Hepatocyte (in vitro differentiated cells): ENCODE measurements around the gene ATP6V0E1. TPM values are rescaled to one million over a fixed set of nuclear protein-coding genes. Genes with fewer than 3 reads are reported as not detected.

Experiments
- DNase-seq: peaks from one replicate; pipeline ENCODE4 v3.0.0-alpha.2; 2016; ENCODE audit warnings: low spot score
- H2AFZ ChIP-seq: fragments of 200-600 bp; sonication (generic); 2 replicates; pipeline ENCODE4 v1.6.0; 2016; ENCODE audit warnings: antibody characterized with exemption, mild to moderate bottlenecking
- H3K27ac ChIP-seq: fragments of 200-600 bp; sonication (generic); 2 replicates; pipeline ENCODE4 v1.5.1; 2016; ENCODE audit warnings: mild to moderate bottlenecking
- H3K27me3 ChIP-seq: fragments of 200-600 bp; sonication (generic); 2 replicates; pipeline ENCODE4 v1.6.1; 2016
- H3K36me3 ChIP-seq: fragments of 200-600 bp; sonication (generic); replicated peaks from 2 replicates; pipeline ENCODE4 v1.5.1; 2016; ENCODE audit warnings: low read depth; ENCODE audit not compliant: insufficient read depth
- H3K4me1 ChIP-seq: fragments of 200-600 bp; sonication (generic); 2 replicates; pipeline ENCODE4 v1.5.1; 2016; ENCODE audit warnings: mild to moderate bottlenecking, moderate library complexity; ENCODE audit not compliant: insufficient read depth
- H3K4me2 ChIP-seq: fragments of 200-600 bp; sonication (generic); 2 replicates; pipeline ENCODE4 v1.6.0; 2016
- H3K4me3 ChIP-seq: fragments of 200-600 bp; sonication (generic); 2 replicates; pipeline ENCODE4 v1.5.1; 2016; ENCODE audit warnings: mild to moderate bottlenecking
- H3K79me2 ChIP-seq: fragments of 200-600 bp; sonication (generic); 2 replicates; pipeline ENCODE4 v1.6.0; 2017; ENCODE audit warnings: mild to moderate bottlenecking
- H3K9me2 ChIP-seq: fragments of 200-600 bp; sonication (generic); replicated peaks from 2 replicates; pipeline ENCODE4 v1.6.0; 2017; ENCODE audit warnings: mild to moderate bottlenecking; ENCODE audit not compliant: insufficient read depth
- H3K9me3 ChIP-seq: fragments of 200-600 bp; sonication (generic); 2 replicates; pipeline ENCODE4 v1.5.1; 2016; ENCODE audit warnings: low read depth, mild to moderate bottlenecking
- H4K20me1 ChIP-seq: fragments of 200-600 bp; sonication (generic); 2 replicates; pipeline ENCODE4 v1.6.0; 2016; ENCODE audit warnings: mild to moderate bottlenecking; ENCODE audit not compliant: insufficient read depth, poor library complexity, severe bottlenecking
- EZH2 ChIP-seq: fragments of 200-600 bp; sonication (generic); IDR thresholded peaks from 2 replicates; pipeline ENCODE4 v1.6.1; 2016; ENCODE audit warnings: antibody characterized with exemption, mild to moderate bottlenecking, borderline replicate concordance
- EZH2phosphoT487 ChIP-seq: fragments of 200-600 bp; sonication (generic); IDR thresholded peaks from one replicate; pipeline ENCODE4 v1.6.1; 2018; ENCODE audit warnings: antibody characterized with exemption, mild to moderate bottlenecking, low read depth, moderate library complexity; ENCODE audit not compliant: unreplicated experiment, severe bottlenecking
- WGBS: methylation state at CpG from one replicate; pipeline ENCODE4 v1.1.6; 2016; ENCODE audit warnings: low lambda C conversion rate; ENCODE audit errors: missing lambda C conversion rate; 5-methylcytosine and 5-hydroxymethylcytosine counted together
- polyA plus RNA-seq: library from polyadenylated mRNA; unstranded; fragments of >200 nt; fragmentation: Nextera tagmentation; extraction: Ambion mirVana; gene quantifications from 2 replicates; pipeline ENCODE4 v1.2.1, GENCODE V29; 2016
- total RNA-seq: library from RNA; depleted of rRNA; stranded (reverse); fragments of >200 nt; gene quantifications from 2 replicates; pipeline ENCODE4 v1.2.3, GENCODE V29; 2014
- TF ChIP-seq, protein P1 (sequence below): fragments of 200-600 bp; sonication (generic); IDR thresholded peaks from 2 replicates; pipeline ENCODE4 v1.5.1; 2016; ENCODE audit warnings: antibody characterized with exemption, mild to moderate bottlenecking; ENCODE audit not compliant: poor library complexity

ATP6V0E1 gene
- total and polyA plus RNA-seq, 2 experiments from 2014 or later = 216 to 657 TPM

DNA sequence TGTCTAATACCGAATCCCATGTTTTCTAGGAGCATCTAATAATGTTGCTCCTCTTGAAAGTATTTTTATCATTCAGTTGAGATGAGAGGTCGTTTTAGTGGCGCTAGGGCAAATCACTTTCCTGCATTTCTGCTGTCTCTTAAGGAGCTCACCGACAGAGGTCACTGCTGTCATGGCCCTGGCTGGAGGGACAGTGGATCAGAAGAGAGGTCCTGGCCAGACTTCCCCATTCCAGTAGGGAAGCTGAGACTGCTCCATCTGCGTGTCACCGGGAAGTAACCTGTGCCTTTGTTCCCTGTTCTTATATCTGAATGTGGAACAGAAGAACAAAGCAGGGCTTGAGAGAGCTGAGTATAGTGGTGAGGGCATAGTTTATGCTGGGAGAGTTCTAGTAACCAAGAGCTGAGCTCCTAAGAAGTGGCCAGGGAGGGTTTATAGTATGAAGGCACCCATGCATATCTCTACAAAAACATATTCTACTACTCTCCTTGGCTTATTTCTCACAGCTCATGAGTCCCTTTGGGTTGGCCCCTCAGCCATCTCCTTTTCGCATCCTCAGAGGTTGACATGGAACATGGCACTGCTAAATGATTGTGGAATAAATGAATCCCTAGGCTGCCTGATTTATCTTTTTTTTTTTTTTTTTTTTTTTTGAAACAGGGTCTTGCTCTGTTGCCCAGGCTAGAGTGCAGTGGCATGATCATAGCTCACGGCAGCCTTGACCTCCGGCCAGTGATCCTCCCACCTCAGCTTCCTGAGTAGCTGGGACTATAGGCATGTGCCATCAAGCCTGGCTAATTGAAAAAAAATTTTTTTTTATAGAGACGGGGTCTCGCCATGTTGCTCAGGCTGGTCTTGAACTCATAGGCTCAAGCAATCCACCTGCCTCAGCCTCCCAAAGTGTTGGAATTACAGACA is 27.2 kb downstream of the ATP6V0E1 start:
- Histone ChIP-seq H3K27ac (no peak overlapping the region), H3K27me3 (no peaks in the 10 kb centered on the region), H3K36me3 (no peaks in the 10 kb centered on the region), H3K4me1 (peaks cover 2% of the 10 kb centered on the region), H3K79me2 (peaks cover 94% of the 10 kb centered on the region), H3K9me2 (no peaks in the 10 kb centered on the region), H3K4me3 (no peak overlapping the region), H2AFZ (no peak overlapping the region), H3K9me3 (no peaks in the 10 kb centered on the region), H4K20me1 (peaks cover 55% of the 10 kb centered on the region), H3K4me2 (no peak overlapping the region)
- 89% methylated on average over 11 of the region's 11 CpGs for WGBS
- TF ChIP-seq, protein P1, sequence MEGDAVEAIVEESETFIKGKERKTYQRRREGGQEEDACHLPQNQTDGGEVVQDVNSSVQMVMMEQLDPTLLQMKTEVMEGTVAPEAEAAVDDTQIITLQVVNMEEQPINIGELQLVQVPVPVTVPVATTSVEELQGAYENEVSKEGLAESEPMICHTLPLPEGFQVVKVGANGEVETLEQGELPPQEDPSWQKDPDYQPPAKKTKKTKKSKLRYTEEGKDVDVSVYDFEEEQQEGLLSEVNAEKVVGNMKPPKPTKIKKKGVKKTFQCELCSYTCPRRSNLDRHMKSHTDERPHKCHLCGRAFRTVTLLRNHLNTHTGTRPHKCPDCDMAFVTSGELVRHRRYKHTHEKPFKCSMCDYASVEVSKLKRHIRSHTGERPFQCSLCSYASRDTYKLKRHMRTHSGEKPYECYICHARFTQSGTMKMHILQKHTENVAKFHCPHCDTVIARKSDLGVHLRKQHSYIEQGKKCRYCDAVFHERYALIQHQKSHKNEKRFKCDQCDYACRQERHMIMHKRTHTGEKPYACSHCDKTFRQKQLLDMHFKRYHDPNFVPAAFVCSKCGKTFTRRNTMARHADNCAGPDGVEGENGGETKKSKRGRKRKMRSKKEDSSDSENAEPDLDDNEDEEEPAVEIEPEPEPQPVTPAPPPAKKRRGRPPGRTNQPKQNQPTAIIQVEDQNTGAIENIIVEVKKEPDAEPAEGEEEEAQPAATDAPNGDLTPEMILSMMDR = peak; percentile 18
- TF ChIP-seq EZH2 = no peak
- peak; percentile 40 for DNase-seq

DNA sequence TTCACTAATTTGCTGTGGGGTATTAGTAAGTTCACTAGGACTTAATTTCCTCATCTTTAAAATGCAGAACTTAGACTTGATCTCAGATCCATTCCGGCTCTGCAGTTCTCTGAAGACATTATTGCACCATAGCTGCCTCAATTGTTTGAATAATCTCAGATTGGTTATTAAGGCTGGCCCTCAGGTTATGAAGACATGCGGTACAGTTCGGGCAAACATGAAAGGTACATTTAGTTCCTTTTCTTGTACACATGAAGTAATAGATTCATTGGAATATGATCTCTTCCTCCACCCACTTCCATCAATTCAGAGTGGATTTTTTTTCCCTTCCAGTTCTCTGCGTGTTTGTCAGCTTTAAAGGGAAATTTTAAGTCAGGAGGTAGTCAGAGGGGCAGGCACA is 28.0 kb downstream of the ATP6V0E1 start:
- H3K36me3 ChIP-seq = no peaks in the 10 kb centered on the region
- H2AFZ ChIP-seq = no peak overlapping the region
- peaks cover 93% of the 10 kb centered on the region for H3K79me2 ChIP-seq
- H3K9me2 ChIP-seq = no peaks in the 10 kb centered on the region
- no peaks in the 10 kb centered on the region for H3K9me3 ChIP-seq
- no peak overlapping the region for H3K27ac ChIP-seq
- no peak overlapping the region for H3K4me3 ChIP-seq
- TF ChIP-seq, protein P1 = no peak
- TF ChIP-seq EZH2 = no peak
- TF ChIP-seq EZH2phosphoT487 = no peak
- H3K27me3 ChIP-seq = no peaks in the 10 kb centered on the region
- DNase-seq = no peak
- WGBS = 95% methylated on average over 4 of the region's 4 CpGs
- no peak overlapping the region for H3K4me2 ChIP-seq
- H4K20me1 ChIP-seq = peaks cover 51% of the 10 kb centered on the region
- H3K4me1 ChIP-seq = peaks cover 8% of the 10 kb centered on the region

GRCh38 chr5:173012882-173013281 is 29.3 kb downstream of the ATP6V0E1 start:
- Histone ChIP-seq H3K27me3 (no peaks in the 10 kb centered on the region), H4K20me1 (peaks cover 40% of the 10 kb centered on the region), H3K4me2 (no peak overlapping the region), H3K27ac (no peak overlapping the region), H3K36me3 (no peaks in the 10 kb centered on the region), H3K9me3 (no peaks in the 10 kb centered on the region), H3K4me1 (peaks cover 8% of the 10 kb centered on the region), H3K9me2 (no peaks in the 10 kb centered on the region), H3K4me3 (no peak overlapping the region), H3K79me2 (peaks cover 91% of the 10 kb centered on the region), H2AFZ (no peak overlapping the region)
- no peak for DNase-seq
- TF ChIP-seq EZH2 (no peak), EZH2phosphoT487 (no peak)
- TF ChIP-seq, protein P1 = no peak
- 88% methylated on average over 4 of the region's 4 CpGs for WGBS
